ENCODE results near the gene FREM1. TPM values are rescaled to one million over a fixed set of nuclear protein-coding genes. Genes with fewer than 3 reads are reported as not detected.

The FREM1 gene
- total and polyA plus RNA-seq, 2 donors (not counting 1 experiment from before 2014, with no cell fraction given) = not detected

- ChIA-PET POLR2A (no interaction called here), CTCF (no interaction called here)
- ATAC-seq (ENCODE audit: low read depth) (no peak), DNase-seq (no peak)
- intact Hi-C loops (cut with micrococcal nuclease) = no loop called here
- H3K4me3 ChIP-seq (ENCODE audit: control extremely low read depth in 1 of 5, extremely low read depth in 1 of 5, insufficient read depth in 1 of 5, low read depth in 2 of 5, low read length in 4 of 5) = no peak overlapping the region
- H2AFZ ChIP-seq (ENCODE audit: insufficient read depth, low read depth, low read length, poor library complexity, severe bottlenecking) = no peak overlapping the region
- H3K27ac ChIP-seq (ENCODE audit: low read length in 2 of 2) = no peak overlapping the region
- H4K20me1 ChIP-seq (ENCODE audit: control insufficient read depth, insufficient read depth, low read length, poor library complexity, severe bottlenecking) = no peaks in the 10 kb centered on the region
- H3K4me3 Mint-ChIP-seq = no peak overlapping the region
- H3K9ac ChIP-seq (ENCODE audit: low read length) = no peak overlapping the region
- H3K4me1 ChIP-seq (ENCODE audit: control insufficient read depth in 2 of 2, insufficient read depth in 2 of 2, low read length in 2 of 2) = no peaks in the 10 kb centered on the region
- H3K27me3 Mint-ChIP-seq = peaks cover 25% of the 10 kb centered on the region
- H3K9me3 ChIP-seq (ENCODE audit: control extremely low read depth in 1 of 3, control insufficient read depth in 2 of 3, insufficient read depth in 1 of 3, low read length in 2 of 3) = no peaks in the 10 kb centered on the region
- WGBS (ENCODE audit: insufficient coverage) = 5% methylated on average over 2 of the region's 4 CpGs
- H3K4me2 ChIP-seq (replicated peaks; ENCODE audit: low read depth, low read length, poor library complexity, severe bottlenecking) = no peak overlapping the region
- H3K79me2 ChIP-seq (ENCODE audit: control insufficient read depth, insufficient read depth, low read length) = no peaks in the 10 kb centered on the region
- no peaks in the 10 kb centered on the region for H3K4me1 Mint-ChIP-seq
- peaks cover 0 to 10% (median 0%) of the 10 kb centered on the region in 4 experiments for H3K27me3 ChIP-seq (replicated peaks in 1 of 4; ENCODE audit: control extremely low read depth in 1 of 4, control insufficient read depth in 3 of 4, insufficient read depth in 4 of 4, low read length in 3 of 4)
- no peaks in the 10 kb centered on the region for H3K9me3 Mint-ChIP-seq (ENCODE audit: insufficient read depth)
- H3K27ac Mint-ChIP-seq = no peak overlapping the region
- TF ChIP-seq CTCF (IDR thresholded peaks at IDR 0.05) = no peak
- TF ChIP-seq EZH2 (IDR thresholded peaks at IDR 0.05; ENCODE audit: borderline replicate concordance, insufficient read depth, low read depth, low read length, poor library complexity, severe bottlenecking) = no peak
- H3K36me3 ChIP-seq (replicated peaks in 1 of 2; ENCODE audit: control extremely low read depth in 1 of 2, control insufficient read depth in 1 of 2, extremely low read depth in 1 of 2, insufficient read depth in 2 of 2, low read length in 1 of 2) = no peaks in the 10 kb centered on the region
Measured at GRCh38 chr9:14849851-14850250, 60.4 kb downstream of the FREM1 start.

GRCh38 chr9:14849296-14849695 lies 60.9 kb downstream of the FREM1 start:
- H3K4me1 ChIP-seq (ENCODE audit: control insufficient read depth in 2 of 2, insufficient read depth in 2 of 2, low read length in 2 of 2) = no peaks in the 10 kb centered on the region
- DNase-seq = no peak
- POLR2A ChIA-PET = no interaction called here
- no CpG with 5 or more reads among the region's 3 CpGs for WGBS (ENCODE audit: insufficient coverage)
- no peaks in the 10 kb centered on the region for H3K36me3 ChIP-seq (replicated peaks in 1 of 2; ENCODE audit: control extremely low read depth in 1 of 2, control insufficient read depth in 1 of 2, extremely low read depth in 1 of 2, insufficient read depth in 2 of 2, low read length in 1 of 2)
- H3K79me2 ChIP-seq (ENCODE audit: control insufficient read depth, insufficient read depth, low read length) = no peaks in the 10 kb centered on the region
- no peak overlapping the region for H3K4me2 ChIP-seq (replicated peaks; ENCODE audit: low read depth, low read length, poor library complexity, severe bottlenecking)
- no peak overlapping the region for H3K27ac Mint-ChIP-seq
- no peaks in the 10 kb centered on the region for H3K9me3 Mint-ChIP-seq (ENCODE audit: insufficient read depth)
- intact Hi-C loops (cut with micrococcal nuclease) = no loop called here
- H3K27me3 ChIP-seq (replicated peaks in 1 of 4; ENCODE audit: control extremely low read depth in 1 of 4, control insufficient read depth in 3 of 4, insufficient read depth in 4 of 4, low read length in 3 of 4) = peaks cover 0 to 10% (median 0%) of the 10 kb centered on the region in 4 experiments
- no peak overlapping the region for H3K4me3 ChIP-seq (ENCODE audit: control extremely low read depth in 1 of 5, extremely low read depth in 1 of 5, insufficient read depth in 1 of 5, low read depth in 2 of 5, low read length in 4 of 5)
- TF ChIP-seq CTCF (IDR thresholded peaks at IDR 0.05) = no peak
- no peak for TF ChIP-seq EZH2 (IDR thresholded peaks at IDR 0.05; ENCODE audit: borderline replicate concordance, insufficient read depth, low read depth, low read length, poor library complexity, severe bottlenecking)
- H3K27me3 Mint-ChIP-seq = peaks cover 25% of the 10 kb centered on the region
- CTCF ChIA-PET = no interaction called here
- no peak overlapping the region for H3K27ac ChIP-seq (ENCODE audit: low read length in 2 of 2)
- no peak for ATAC-seq (ENCODE audit: low read depth)
- no peak overlapping the region for H3K9ac ChIP-seq (ENCODE audit: low read length)
- H4K20me1 ChIP-seq (ENCODE audit: control insufficient read depth, insufficient read depth, low read length, poor library complexity, severe bottlenecking) = no peaks in the 10 kb centered on the region
- H3K4me1 Mint-ChIP-seq = no peaks in the 10 kb centered on the region
- no peak overlapping the region for H3K4me3 Mint-ChIP-seq
- no peak overlapping the region for H2AFZ ChIP-seq (ENCODE audit: insufficient read depth, low read depth, low read length, poor library complexity, severe bottlenecking)
- no peaks in the 10 kb centered on the region for H3K9me3 ChIP-seq (ENCODE audit: control extremely low read depth in 1 of 3, control insufficient read depth in 2 of 3, insufficient read depth in 1 of 3, low read length in 2 of 3)
